ENCODE data around the gene RILPL2.
"Not testable (repeated sequence)": the region's sequence is repeated elsewhere in the genome, so short reads cannot be mapped to it uniquely, and the experiment has no call there.

RILPL2 gene

GRCh38 chr12:123436017-123436964 lies at the start of gene RILPL2:
TSS of gene RILPL2 (minus strand) at chr12:123436684. CDS start at chr12:123436420, 264 bp downstream.
- TF ChIP-seq CTCF (IDR thresholded peaks at IDR 0.05; ENCODE audit: borderline replicate concordance, insufficient read depth, low read depth, low read length), result no peak
- peak within 1 kb of the TSS; percentile 95 for H3K4me3 ChIP-seq (ENCODE audit: low read depth, low read length)

- H3K4me3 ChIP-seq (ENCODE audit: low read depth, low read length), result no peak overlapping the region
- TF ChIP-seq CTCF (IDR thresholded peaks at IDR 0.05; ENCODE audit: borderline replicate concordance, insufficient read depth, low read depth, low read length), result no peak
Measured at GRCh38 chr12:123485756-123486155, 49.3 kb upstream of the RILPL2 start.

GRCh38 chr12:123483602-123484248 lies 47.2 kb upstream of the RILPL2 start:
- no peak overlapping the region for H3K4me3 ChIP-seq (ENCODE audit: low read depth, low read length)
- TF ChIP-seq CTCF (IDR thresholded peaks at IDR 0.05; ENCODE audit: borderline replicate concordance, insufficient read depth, low read depth, low read length), result no peak

- no peak for TF ChIP-seq CTCF (IDR thresholded peaks at IDR 0.05; ENCODE audit: borderline replicate concordance, insufficient read depth, low read depth, low read length)
- H3K4me3 ChIP-seq (ENCODE audit: low read depth, low read length), result no peak overlapping the region
Measured at GRCh38 chr12:123482876-123483275, 46.4 kb upstream of the RILPL2 start.

- H3K4me3 ChIP-seq (ENCODE audit: low read depth, low read length), result not testable (repeated sequence)
Measured at GRCh38 chr12:123481251-123481650, 44.8 kb upstream of the RILPL2 start.

- TF ChIP-seq CTCF (IDR thresholded peaks at IDR 0.05; ENCODE audit: borderline replicate concordance, insufficient read depth, low read depth, low read length), result no peak
- H3K4me3 ChIP-seq (ENCODE audit: low read depth, low read length), result no peak overlapping the region
Measured at GRCh38 chr12:123479442-123480180, 43.1 kb upstream of the RILPL2 start.

- TF ChIP-seq CTCF (IDR thresholded peaks at IDR 0.05; ENCODE audit: borderline replicate concordance, insufficient read depth, low read depth, low read length), result no peak
Measured at GRCh38 chr12:123478762-123479161, 42.3 kb upstream of the RILPL2 start.

More at GRCh38 chr12:123478762-123479161, 42.3 kb upstream of the RILPL2 start:
- no peak overlapping the region for H3K4me3 ChIP-seq (ENCODE audit: low read depth, low read length)
